ENCODE measurements around the gene C11orf21. TPM values are rescaled to one million over a fixed set of nuclear protein-coding genes. Genes with fewer than 3 reads are reported as not detected.

The C11orf21 gene
- polyA plus RNA-seq, 1 of the 3 experiments (the other 2 are of a cell fraction): 0.03 TPM

GRCh38 chr11:2260491-2261364, 41.0 kb downstream of the C11orf21 start:
- 38% methylated on average over 13 of the region's 26 CpGs for WGBS (ENCODE audit: low lambda C conversion rate)
- Histone ChIP-seq H3K9me2 (no peaks in the 10 kb centered on the region), H3K4me3 (ENCODE audit: low read depth in 2 of 2, low read length in 1 of 2) (no peak overlapping the region), H3F3A (replicated peaks; ENCODE audit: insufficient read depth) (no peaks in the 10 kb centered on the region), H2AFZ (ENCODE audit: low read depth) (no peak overlapping the region), H3K9me3 (no peaks in the 10 kb centered on the region), H3K36me3 (replicated peaks in 1 of 2; ENCODE audit: control insufficient read depth in 1 of 2, insufficient read depth in 2 of 2, low read length in 1 of 2) (no peaks in the 10 kb centered on the region), H3K4me2 (no peak overlapping the region), H4K20me1 (ENCODE audit: insufficient read depth) (no peaks in the 10 kb centered on the region), H3K9ac (no peak overlapping the region), H3K27ac (ENCODE audit: low read depth in 2 of 2, low read length in 1 of 2) (no peak overlapping the region), H3K27me3 (ENCODE audit: insufficient read depth) (no peaks in the 10 kb centered on the region), H3K4me1 (ENCODE audit: control insufficient read depth in 1 of 2, insufficient read depth in 2 of 2, low read depth in 1 of 2, low read length in 1 of 2) (no peaks in the 10 kb centered on the region), H3K79me2 (ENCODE audit: insufficient read depth) (no peaks in the 10 kb centered on the region)
- POLR2A ChIA-PET: no interaction called here
- TF ChIP-seq SIN3A (IDR thresholded peaks at IDR 0.05; ENCODE audit: borderline replicate concordance, low read depth, low read length): no peak
- TF ChIP-seq YY1 (IDR thresholded peaks at IDR 0.05; ENCODE audit: low read depth): no peak
- TF ChIP-seq NFIC (IDR thresholded peaks at IDR 0.05; ENCODE audit: borderline replicate concordance): no peak
- TF ChIP-seq MEF2A (IDR thresholded peaks at IDR 0.05; ENCODE audit: borderline replicate concordance, low read depth): no peak
- TF ChIP-seq GABPA (IDR thresholded peaks at IDR 0.05; ENCODE audit: low read depth): no peak
- no peak for TF ChIP-seq TEAD4 (IDR thresholded peaks at IDR 0.05; ENCODE audit: borderline replicate concordance, insufficient read depth)
- no peak for TF ChIP-seq ELF1 (IDR thresholded peaks at IDR 0.05)
- TF ChIP-seq SMC3 (IDR thresholded peaks at IDR 0.05; ENCODE audit: low read depth, low read length): no peak
- TF ChIP-seq PBX3 (IDR thresholded peaks at IDR 0.05): no peak
- no peak for TF ChIP-seq POLR2AphosphoS5 (IDR thresholded peaks at IDR 0.05; ENCODE audit: low read depth, low read length)
- no peak for TF ChIP-seq EP300 (IDR thresholded peaks at IDR 0.05; ENCODE audit: borderline replicate concordance in 1 of 2, low read depth in 1 of 2, low read length in 1 of 2)
- no peak for TF ChIP-seq RAD21 (IDR thresholded peaks at IDR 0.05; ENCODE audit: low read length)
- no peak for TF ChIP-seq MAX (IDR thresholded peaks at IDR 0.05; ENCODE audit: low read depth)
- CTCF ChIA-PET: interaction anchor here (0.8 to 2.0 kb wide), 3 partner anchors 63 to 160 kb away, joined by 3 to 4 read pairs (median 3); no protein-coding TSS in a partner anchor
- peak; percentile 43 for DNase-seq

GRCh38 chr11:2259897-2260451, 41.7 kb downstream of the C11orf21 start:
- TF ChIP-seq MEF2A (IDR thresholded peaks at IDR 0.05; ENCODE audit: borderline replicate concordance, low read depth): no peak
- no peak for TF ChIP-seq SIN3A (IDR thresholded peaks at IDR 0.05; ENCODE audit: borderline replicate concordance, low read depth, low read length)
- no peak for TF ChIP-seq PBX3 (IDR thresholded peaks at IDR 0.05)
- TF ChIP-seq EP300 (IDR thresholded peaks at IDR 0.05; ENCODE audit: borderline replicate concordance in 1 of 2, low read depth in 1 of 2, low read length in 1 of 2): no peak
- TF ChIP-seq TAF1 (IDR thresholded peaks at IDR 0.05; ENCODE audit: borderline replicate concordance, low read depth, low read length): no peak
- no peak for TF ChIP-seq EZH2phosphoT487 (IDR thresholded peaks at IDR 0.05; ENCODE audit: borderline replicate concordance, low read depth)
- TF ChIP-seq ZBTB33 (IDR thresholded peaks at IDR 0.05; ENCODE audit: borderline replicate concordance, low read depth): no peak
- TF ChIP-seq RXRA (IDR thresholded peaks at IDR 0.05; ENCODE audit: borderline replicate concordance, low read depth): no peak
- TF ChIP-seq, protein P1, sequence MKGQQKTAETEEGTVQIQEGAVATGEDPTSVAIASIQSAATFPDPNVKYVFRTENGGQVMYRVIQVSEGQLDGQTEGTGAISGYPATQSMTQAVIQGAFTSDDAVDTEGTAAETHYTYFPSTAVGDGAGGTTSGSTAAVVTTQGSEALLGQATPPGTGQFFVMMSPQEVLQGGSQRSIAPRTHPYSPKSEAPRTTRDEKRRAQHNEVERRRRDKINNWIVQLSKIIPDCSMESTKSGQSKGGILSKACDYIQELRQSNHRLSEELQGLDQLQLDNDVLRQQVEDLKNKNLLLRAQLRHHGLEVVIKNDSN (IDR thresholded peaks at IDR 0.05; ENCODE audit: borderline replicate concordance, low read depth): no peak
- no peak for TF ChIP-seq GABPA (IDR thresholded peaks at IDR 0.05; ENCODE audit: low read depth)
- no peak for TF ChIP-seq GATA2 (CRISPR knock-in tag; IDR thresholded peaks at IDR 0.05)
- TF ChIP-seq FOXJ3 (CRISPR knock-in tag; IDR thresholded peaks at IDR 0.05): no peak
- TF ChIP-seq RFX5 (IDR thresholded peaks at IDR 0.05; ENCODE audit: low read length): no peak
- ChIA-PET POLR2A (no interaction called here), CTCF (interaction anchor here (0.8 to 2.0 kb wide), 3 partner anchors 62 to 161 kb away, joined by 3 to 4 read pairs (median 3); no protein-coding TSS in a partner anchor)
- no peaks in the 10 kb centered on the region for H4K20me1 ChIP-seq (ENCODE audit: insufficient read depth)
- H3K4me2 ChIP-seq: no peak overlapping the region
- no peaks in the 10 kb centered on the region for H3K79me2 ChIP-seq (ENCODE audit: insufficient read depth)
- H3F3A ChIP-seq (replicated peaks; ENCODE audit: insufficient read depth): no peaks in the 10 kb centered on the region
- no peak overlapping the region for H3K27ac ChIP-seq (ENCODE audit: low read depth in 2 of 2, low read length in 1 of 2)
- H3K9me3 ChIP-seq: no peaks in the 10 kb centered on the region
- no peaks in the 10 kb centered on the region for H3K4me1 ChIP-seq (ENCODE audit: control insufficient read depth in 1 of 2, insufficient read depth in 2 of 2, low read depth in 1 of 2, low read length in 1 of 2)
- H3K9me2 ChIP-seq: no peaks in the 10 kb centered on the region
- DNase-seq: no peak
- H3K9ac ChIP-seq: no peak overlapping the region
- H2AFZ ChIP-seq (ENCODE audit: low read depth): no peak overlapping the region
- no peak overlapping the region for H3K4me3 ChIP-seq (ENCODE audit: low read depth in 2 of 2, low read length in 1 of 2)
- no peaks in the 10 kb centered on the region for H3K36me3 ChIP-seq (replicated peaks in 1 of 2; ENCODE audit: control insufficient read depth in 1 of 2, insufficient read depth in 2 of 2, low read length in 1 of 2)
- no peaks in the 10 kb centered on the region for H3K27me3 ChIP-seq (ENCODE audit: insufficient read depth)
- WGBS (ENCODE audit: low lambda C conversion rate): 41% methylated on average over 9 of the region's 12 CpGs
